GM18870 (cell line): ENCODE results near the gene DLG4.

Experiments used
- ATAC-seq: cut with Tn5 transposase; IDR thresholded peaks from one replicate; pipeline ENCODE4 v1.9.1; 2021; ENCODE audit warnings: moderate library complexity; ENCODE audit not compliant: unreplicated experiment

DLG4 gene

DNA sequence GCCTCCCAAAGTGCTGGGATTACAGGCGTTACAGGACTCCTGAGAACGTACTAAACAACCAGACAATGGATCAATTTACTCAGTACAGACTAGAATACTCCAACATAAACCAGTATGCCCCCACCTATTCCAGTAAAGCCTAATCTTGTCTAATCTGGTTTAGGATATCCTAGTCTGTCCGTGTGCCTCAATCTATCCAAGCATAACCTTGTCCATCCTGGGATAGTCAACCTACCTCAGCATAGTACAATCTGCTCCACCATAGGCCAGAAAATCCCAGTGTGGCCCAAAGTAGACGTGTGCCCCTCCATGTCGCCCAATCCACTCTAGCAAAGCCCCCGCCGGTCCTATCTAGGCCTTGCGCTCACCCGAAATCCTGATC is 14.1 kb upstream of the DLG4 start:
- ATAC-seq: no peak

DNA sequence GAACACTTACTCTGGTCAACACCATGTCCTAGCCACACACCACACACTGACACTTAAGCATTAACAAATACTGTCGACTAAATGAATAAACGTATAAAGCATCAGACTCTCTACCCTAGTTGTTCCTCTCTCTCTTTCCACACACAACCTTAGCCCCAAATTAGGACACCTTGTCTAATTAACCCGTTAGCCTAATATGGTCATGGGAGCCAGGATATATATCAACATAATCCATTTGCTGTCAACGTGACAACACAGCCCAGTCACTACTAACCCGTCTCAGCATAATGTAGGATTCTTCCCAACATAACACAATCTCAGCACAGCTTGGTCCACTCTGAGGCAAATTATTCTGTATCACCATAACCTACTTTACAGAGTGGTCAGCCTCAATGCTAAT is 12.5 kb upstream of the DLG4 start:
- ATAC-seq: no peak

DNA sequence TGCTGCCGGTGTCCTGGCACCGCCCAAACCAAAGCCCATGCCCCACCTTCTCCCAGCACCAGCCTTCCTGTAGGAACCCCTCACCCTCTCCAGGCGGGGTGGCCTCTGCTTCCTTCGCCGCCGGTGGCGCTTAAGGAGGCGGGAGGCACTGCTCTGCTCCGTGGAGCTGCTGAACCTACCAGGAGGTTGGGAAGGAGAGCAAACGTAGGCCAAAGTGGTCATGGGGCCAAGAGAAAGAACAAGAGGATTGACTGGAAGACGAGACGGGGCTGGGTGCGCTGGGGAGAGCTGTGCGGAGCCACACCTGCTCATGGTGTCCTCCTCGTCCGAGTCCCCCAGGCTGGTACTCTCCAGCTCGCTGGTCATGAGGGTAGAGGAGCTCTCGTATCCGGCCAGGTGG is 9.9 kb upstream of the DLG4 start:
- ATAC-seq: no peak

DNA sequence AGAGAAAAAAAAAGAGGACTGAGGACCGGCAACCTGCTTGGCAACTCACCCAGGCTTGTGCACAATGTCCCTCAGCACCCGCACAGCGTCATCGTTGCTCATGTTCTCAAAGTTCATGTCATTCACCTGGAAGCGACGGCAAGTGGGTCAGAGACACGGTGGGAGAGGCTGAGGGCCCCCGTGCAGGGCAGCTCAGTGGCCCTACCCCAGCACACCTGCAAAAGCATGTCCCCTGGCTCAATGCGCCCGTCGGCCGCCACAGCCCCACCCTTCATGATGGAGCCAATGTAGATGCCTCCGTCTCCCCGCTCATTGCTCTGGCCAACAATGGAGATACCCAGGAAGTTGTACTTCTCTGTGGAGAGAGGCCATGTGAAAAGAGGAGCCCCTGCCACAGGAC is 9.3 kb upstream of the DLG4 start:
- ATAC-seq: no peak

DNA sequence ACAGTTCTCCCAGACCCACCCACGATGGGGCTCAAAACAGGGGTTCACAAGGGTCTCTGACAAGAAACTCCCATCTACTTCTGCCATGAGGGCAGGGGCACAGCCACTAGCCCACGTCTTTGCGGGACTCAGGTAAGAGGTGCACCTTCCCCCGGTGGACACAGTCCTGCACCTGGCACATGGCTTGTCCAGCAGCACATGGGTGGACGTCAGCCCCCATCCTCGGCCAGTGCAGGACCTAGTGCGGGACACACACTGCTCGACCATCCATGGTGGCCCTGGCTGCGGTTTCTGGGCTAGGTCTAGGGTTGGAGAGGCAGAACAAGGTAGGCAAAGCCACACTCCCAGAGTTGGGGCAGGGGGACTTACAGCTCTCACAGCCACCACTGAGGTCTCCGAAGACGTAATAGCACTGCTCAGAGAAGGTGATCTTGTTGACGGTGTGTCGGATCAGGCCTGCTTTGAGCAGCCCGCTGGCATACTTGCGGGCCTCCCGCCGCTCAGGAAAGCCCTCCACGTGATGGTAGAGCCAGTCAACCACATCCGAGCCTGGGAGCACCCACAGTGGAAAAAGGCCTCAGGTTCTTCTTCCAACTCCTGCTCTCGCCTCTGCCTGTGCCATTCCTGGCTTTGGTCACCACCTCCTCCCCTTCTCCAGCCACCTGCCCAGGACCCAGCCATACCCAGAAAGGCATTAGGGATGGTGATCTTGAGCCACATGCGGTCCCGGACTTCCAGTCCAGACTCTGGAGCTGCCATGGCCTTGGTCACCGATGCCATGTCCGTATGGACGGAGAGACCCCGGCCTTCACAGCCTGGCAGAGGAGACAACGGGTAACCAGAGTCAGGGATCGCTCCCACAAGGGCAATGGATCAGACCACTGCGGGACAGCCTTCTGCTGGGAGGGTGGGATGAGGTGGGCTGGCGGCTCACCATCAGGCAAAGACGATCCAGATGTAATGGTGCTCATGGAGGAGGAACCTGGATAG is 7.4 kb upstream of the DLG4 start:
- no peak for ATAC-seq

DNA sequence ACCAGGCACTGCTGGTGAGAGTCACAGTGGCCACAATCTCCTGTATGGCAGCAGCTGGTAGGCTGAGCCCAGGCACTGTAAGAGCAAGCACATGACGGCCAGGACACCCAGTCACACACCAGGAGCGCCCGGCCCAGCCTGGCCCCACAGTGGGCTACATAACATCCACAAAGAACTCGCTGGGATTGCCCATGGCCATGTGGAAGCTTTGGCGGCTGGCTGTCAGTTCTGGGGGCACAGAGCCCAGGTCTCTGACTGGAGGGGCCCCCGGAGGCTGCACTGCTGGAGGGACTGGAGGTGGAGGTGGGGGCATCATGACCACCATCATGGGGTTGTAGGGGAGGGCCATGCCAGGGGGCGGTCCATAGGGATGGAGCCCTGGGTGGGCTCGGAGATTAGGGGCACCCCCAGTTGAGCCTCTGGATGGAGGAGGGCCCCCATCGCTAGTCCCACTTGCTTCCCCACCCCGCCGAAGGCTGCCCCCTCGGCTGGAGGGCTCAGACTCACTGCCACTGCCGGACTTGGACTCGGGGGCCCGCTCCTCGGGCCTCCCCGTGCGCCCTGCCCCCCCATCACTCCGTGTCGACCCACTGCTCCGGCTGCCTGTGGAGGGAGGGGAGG is 6.2 kb upstream of the DLG4 start:
- no peak for ATAC-seq

DNA sequence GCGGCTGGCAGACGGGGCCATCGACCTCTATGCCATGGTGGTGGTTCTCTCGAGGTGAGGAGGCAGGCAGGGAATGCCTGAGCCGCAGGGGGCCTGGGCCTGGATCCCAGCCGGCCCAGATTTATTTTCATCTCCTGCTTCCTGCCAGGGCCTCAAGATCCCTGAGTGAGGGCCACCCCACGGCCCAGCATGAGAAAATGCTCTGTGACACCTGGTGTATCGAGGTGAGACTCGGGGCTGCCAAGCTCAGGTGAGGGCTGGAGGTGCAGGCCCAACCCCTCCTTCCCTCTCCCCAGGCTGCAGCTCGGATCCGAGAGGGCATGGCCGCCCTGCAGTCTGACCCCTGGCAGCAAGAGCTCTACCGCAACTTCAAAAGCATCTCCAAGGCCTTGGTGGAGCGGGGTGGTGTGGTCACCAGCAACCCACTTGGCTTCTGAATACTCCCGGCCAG is 5.0 kb upstream of the DLG4 start:
- ATAC-seq: no peak

DNA sequence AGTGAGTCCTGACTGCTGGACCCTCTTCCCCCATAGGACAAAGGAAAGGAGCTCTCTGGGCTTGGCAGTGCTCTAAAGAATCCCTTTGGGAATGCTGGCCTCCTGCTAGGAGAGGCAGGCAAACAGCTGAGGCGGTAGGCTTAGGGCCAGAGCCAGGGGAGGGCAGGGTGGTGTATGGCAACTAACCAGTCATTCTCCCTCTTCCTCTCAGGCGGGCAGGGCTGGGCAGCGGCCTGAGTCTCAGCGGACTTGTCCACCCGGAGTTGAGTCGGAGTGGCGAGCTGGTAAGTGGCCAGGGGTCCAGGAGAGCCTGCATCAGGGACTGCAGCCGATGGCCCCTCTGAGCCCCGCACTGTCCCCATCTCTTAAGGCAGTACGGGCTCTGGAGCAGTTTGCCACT is 4.5 kb upstream of the DLG4 start:
- no peak for ATAC-seq

DNA sequence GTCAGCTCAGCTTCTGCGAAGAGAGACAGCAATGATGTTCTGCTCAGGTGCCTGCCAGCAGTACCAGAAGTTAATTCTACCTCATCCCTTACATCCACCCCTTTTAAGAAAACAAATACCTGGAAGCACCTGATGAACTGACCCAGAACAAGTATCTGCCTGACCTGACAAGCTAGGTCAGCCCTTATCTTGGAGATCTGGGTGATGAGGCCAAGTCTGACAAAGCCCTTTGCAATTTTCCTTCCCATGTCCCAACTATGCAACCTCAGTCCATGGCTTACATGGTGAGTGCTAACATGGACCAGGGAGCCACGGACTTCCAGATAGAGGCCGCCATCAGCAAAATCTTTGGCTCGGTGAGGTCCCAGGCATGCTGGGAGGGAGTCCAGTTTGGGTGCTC is 3.7 kb upstream of the DLG4 start:
- no peak for ATAC-seq

DNA sequence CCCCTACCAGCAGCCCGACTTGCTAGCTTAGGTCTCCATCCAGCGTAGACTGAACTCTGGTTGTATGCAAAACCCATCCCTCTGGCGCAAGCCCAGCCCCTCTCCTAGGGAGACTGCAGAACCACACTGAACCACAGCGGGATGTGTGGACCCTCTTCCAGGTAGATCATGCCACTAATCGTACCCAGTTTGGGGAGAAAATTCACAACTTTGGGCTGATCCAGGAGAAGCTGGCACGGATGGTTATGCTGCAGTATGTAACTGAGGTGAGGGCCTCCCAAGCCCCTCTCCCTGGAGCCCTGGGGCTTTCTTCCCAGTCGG is 3.3 kb upstream of the DLG4 start:
- ATAC-seq: no peak

DNA sequence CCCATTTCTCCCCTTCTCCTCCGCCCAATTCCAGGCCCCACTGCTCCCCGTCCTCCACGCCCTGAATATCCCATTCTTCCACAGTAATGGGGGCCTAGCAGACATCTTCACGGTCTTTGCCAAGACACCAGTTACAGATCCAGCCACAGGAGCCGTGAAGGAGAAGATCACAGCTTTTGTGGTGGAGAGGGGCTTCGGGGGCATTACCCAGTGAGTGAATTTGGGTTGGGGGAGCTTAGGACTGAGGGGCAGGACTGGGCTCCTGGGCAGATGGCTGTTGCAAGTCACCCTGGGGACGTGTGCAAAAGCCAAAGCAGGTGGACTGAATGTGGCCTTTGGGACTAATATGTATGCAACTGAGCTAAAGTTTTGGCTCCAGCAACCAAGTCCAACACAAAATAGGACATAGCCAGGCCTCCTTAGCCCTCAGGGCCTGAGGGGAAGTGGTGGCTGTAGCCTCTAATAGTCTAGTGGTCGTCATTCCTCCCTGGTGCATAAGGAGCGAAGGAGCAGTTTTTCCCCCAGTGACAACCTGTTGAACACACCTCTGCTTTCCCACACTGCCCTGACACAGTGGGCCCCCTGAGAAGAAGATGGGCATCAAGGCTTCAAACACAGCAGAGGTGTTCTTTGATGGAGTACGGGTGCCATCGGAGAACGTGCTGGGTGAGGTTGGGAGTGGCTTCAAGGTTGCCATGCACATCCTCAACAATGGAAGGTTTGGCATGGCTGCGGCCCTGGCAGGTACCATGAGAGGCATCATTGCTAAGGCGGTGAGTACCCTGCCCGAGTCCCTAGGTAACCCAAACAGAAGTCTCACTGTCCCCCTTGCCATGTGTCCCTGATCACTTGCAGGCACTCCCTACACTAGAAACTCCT is 2.7 kb upstream of the DLG4 start:
- ATAC-seq: no peak

DNA sequence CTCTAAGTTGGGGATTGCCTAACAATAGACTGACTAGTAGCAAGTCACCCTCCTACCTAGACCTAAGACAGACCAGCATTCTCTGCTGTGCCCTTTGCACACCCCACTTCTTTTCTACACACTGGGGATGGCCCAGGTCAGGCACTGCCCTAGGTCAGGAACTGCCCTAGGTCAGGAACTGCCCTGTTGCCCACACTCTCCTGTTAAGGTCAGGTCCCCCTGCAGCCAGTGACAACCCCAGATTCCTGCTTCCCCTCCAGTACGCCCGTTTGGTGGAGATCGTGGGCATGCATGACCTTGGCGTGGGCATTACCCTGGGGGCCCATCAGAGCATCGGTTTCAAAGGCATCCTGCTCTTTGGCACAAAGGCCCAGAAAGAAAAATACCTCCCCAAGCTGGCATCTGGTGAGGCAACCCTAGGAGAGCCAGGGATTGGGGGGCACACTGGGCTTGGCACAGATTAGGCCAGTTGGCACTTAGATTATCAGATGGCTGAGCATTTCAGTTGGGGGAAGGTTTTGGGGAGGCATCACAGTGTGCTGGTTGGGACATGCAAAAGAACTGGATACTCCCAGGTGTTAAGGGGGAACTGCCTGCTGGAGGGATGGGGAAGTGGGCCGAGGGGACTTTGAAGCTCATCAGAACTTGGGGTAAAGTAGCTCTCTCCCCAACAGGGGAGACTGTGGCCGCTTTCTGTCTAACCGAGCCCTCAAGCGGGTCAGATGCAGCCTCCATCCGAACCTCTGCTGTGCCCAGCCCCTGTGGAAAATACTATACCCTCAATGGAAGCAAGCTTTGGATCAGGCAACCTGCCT is 1.8 kb upstream of the DLG4 start:
- no peak for ATAC-seq

DNA sequence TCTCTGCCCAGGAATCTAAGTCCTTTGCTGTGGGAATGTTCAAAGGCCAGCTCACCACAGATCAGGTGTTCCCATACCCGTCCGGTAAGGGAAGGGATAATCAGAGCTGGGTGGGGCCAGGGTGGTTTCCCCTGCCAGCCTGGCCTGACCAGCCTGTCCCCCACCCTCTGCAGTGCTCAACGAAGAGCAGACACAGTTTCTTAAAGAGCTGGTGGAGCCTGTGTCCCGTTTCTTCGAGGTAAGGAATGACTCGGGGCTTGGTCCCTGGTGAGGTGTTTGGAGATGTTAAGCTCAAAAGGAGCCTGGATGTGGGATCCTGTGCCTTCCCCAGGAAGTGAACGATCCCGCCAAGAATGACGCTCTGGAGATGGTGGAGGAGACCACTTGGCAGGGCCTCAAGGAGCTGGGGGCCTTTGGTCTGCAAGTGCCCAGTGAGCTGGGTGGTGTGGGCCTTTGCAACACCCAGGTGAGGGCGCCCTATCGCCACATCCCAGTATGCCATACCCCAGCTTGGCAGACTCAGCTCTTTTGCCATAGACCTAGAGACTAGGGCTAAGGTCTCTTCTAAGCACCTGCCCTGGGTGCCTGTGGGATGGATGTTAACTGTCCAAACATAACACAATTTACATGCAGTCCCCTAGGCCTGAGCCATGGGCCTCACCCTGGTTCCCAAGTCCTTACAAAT is 1.1 kb upstream of the DLG4 start:
- no peak for ATAC-seq

DNA sequence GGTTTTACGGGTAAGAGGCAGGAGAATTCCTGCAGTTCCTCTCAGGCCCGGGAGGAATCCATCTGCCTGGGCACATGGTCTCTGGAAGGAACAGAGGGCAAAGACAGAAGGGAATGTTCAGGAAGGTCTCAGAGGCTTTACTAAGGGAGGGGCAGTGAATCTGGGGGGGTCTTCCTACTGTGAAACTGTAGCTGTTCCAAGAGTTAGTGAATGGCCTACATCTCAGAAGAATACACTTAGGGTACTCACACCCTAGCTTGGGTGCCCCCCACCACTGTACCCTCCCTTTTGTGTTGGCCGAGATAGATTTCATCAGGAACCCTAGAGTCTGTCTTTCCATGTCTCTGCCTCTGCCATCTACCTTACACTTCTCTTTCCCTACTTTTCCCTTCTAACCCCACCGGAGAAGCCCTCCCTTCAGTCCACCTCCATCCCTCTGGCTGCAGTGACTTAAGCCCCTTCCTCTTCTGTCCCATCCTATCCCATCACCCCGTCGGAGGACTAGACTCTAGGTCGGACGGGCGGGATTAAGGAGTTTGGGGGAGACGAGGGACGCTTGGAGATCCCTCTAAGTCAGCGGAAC is 316 bp downstream of the DLG4 start:
- ATAC-seq: peak; percentile 7

DNA sequence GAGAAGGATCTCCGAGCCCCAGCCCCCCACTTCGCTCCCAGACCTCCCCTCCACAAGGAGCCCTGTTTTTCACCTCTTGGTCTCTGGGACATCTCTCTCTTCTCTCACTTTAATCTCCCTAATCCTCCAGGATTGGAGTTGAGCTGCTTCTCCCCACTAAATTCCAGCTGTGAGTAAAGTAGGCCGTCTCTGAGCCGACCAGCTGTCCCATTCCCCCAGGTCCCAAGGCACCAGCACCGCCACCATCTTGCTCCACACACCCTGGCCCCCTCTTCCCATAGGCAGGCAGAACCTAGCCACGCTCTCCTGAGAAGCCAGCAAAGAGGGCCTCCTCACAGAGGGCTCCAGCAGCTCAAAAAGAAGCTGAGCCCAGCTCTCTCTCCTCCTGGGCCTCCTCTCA is 878 bp downstream of the DLG4 start:
- no peak for ATAC-seq

DNA sequence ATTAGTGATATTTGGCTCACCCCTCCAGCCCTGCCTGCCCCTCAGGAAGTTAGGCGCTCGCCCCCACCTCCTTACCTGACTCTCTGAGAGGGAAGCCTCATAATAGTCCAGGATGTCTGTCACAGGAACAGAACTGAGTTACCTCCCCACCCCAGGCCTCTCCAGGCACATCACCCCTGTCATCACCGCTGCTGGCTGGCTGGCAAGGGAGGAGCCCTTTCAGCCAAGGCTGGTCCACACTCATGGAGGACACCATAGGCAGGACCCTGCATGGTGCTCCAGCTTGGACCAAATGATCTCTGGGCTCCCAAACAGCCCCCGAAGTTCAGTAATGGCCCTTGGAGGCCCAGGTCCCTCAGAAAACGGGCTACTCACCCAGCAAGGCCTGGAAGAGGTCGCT is 1.5 kb downstream of the DLG4 start:
- no peak for ATAC-seq

DNA sequence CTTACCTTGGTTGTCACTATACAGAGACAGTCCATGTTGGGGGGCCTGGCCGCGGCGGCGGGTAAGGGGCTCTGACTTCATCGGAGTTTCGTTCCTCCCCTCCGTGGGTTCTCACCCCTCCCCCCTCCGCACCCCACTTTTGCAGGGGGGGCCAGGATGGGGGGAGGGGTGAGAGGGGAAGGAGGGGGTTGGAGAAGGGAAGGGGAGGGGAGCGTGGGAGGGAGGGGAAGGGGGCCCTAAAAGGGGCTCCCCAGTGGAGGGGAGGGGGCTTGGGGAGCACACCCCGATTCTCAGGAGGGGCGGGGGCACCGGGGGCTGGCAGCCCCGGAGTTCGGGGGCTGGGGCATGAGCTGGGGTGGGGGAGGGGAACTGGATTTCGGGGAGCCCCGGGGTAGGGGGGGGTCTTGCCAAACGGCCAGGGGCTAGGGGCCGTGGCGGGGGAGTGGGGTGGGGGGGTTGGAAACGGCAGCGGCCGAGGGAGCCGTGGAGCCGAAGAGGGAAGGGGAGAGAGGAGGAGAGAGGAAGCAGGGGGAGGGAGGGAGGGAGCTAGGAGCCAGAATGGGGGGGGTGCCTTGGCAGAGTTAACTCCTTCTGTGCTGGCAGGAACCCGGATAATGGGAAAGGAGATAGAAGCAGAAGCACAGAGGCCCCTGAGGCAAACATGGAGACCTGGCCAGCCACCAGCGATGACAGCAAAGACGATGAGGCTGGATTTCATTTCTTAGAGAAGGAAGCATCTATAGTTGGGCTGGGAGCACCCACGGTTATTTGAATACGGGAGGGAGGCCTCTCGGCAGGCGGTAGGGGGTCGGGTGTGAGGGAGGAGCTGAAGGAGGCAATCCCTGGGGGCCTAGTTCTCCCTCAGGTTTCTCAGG is 2.3 kb downstream of the DLG4 start:
- ATAC-seq: no peak

DNA sequence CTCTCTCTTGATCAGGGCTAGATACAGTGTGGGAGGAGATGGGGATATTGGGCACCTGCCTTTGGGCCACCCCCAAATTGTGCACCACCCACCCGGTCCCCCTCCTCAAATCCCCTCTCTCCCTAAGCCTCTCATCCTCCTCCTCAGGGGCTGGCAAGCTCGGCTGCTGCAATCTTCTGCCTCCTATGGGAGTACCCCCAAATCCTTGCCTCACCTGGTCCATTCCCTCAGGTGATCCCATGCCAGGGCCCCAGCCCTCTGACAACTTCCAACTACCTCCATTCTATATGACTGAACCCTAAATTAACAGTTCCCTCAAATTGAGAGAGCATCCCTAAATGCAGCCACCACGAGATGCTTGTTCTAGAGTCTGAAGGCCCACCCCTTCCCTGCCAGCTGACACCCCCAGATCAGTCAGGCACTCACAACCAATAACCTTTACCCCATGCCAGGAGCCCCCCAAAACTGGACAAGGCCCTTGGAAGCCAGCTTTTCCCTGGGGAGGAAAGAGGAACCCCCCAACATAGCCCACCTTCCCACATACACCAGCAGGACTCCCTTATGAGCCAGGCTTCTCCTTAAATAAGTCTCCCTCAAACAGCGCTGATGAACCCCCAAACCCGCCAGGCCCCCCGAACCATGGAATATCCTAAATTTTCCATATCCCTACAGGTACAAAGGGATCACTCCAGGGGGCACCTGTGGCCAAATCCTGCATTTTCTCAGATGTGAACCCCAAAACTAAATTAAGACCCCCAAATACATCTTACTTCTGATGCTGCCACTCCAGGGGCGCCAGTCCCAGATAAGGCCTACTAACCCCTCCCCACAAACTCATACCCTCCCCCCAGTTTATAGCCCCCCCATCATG is 3.2 kb downstream of the DLG4 start:
- ATAC-seq: no peak
